GM06990 (cell line): ENCODE measurements around the gene HOOK1.
"Not testable (repeated sequence)": the region's sequence is repeated elsewhere in the genome, so short reads cannot be mapped to it uniquely, and the experiment has no call there.

Source experiments
- DNase-seq: peaks from one replicate; pipeline ENCODE4 v3.0.0-alpha.2; 2011; ENCODE audit not compliant: insufficient read length; ENCODE audit errors: extremely low read depth
- H3K27me3 ChIP-seq: replicated peaks from 2 replicates; pipeline ENCODE4 v1.6.0; 2011; ENCODE audit warnings: low read length; ENCODE audit not compliant: control insufficient read depth, insufficient read depth
- H3K36me3 ChIP-seq: 2 replicates; pipeline ENCODE4 v1.5.1; 2011; ENCODE audit warnings: low read length; ENCODE audit not compliant: control insufficient read depth, insufficient read depth
- H3K4me3 ChIP-seq: replicated peaks from 2 replicates; pipeline ENCODE4 v1.5.1; 2011; ENCODE audit warnings: low read depth, mild to moderate bottlenecking, control low read depth, low read length
- CTCF ChIP-seq: IDR thresholded peaks from 2 replicates; pipeline ENCODE4 v1.5.1; 2011; ENCODE audit warnings: low read length, control low read depth, mild to moderate bottlenecking, inconsistent platforms; ENCODE audit not compliant: insufficient read depth, poor library complexity, severe bottlenecking

The HOOK1 gene

GRCh38 chr1:59833022-59833421 lies 18.3 kb downstream of the HOOK1 start:
- H3K27me3 ChIP-seq: no peaks in the 10 kb centered on the region
- DNase-seq: no peak
- H3K4me3 ChIP-seq: no peak overlapping the region
- no peak for TF ChIP-seq CTCF
- no peaks in the 10 kb centered on the region for H3K36me3 ChIP-seq

- Histone ChIP-seq H3K4me3 (no peak overlapping the region), H3K27me3 (no peaks in the 10 kb centered on the region), H3K36me3 (no peaks in the 10 kb centered on the region)
- no peak for TF ChIP-seq CTCF
- DNase-seq: no peak
These were observed 19.2 kb downstream of the HOOK1 start for GRCh38 chr1:59833991-59834390.

GRCh38 chr1:59837857-59838256 lies 23.1 kb downstream of the HOOK1 start:
- H3K4me3 ChIP-seq, H3K27me3 ChIP-seq, H3K36me3 ChIP-seq, DNase-seq: not testable (repeated sequence)

GRCh38 chr1:59845091-59845490 lies 30.3 kb downstream of the HOOK1 start:
- DNase-seq: no peak
- no peak for TF ChIP-seq CTCF
- Histone ChIP-seq H3K4me3 (no peak overlapping the region), H3K36me3 (no peaks in the 10 kb centered on the region), H3K27me3 (no peaks in the 10 kb centered on the region)

- Histone ChIP-seq H3K27me3 (no peaks in the 10 kb centered on the region), H3K4me3 (no peak overlapping the region), H3K36me3 (no peaks in the 10 kb centered on the region)
- TF ChIP-seq CTCF: no peak
- DNase-seq: no peak
These were observed 31.6 kb downstream of the HOOK1 start for GRCh38 chr1:59846209-59846894.

GRCh38 chr1:59846895-59847282 lies 32.1 kb downstream of the HOOK1 start:
- no peak for DNase-seq
- no peak for TF ChIP-seq CTCF
- H3K27me3 ChIP-seq: no peaks in the 10 kb centered on the region
- no peak overlapping the region for H3K4me3 ChIP-seq
- no peaks in the 10 kb centered on the region for H3K36me3 ChIP-seq
